GM04503 (cell line): ENCODE data around the gene PLSCR1.

Source experiments
- DNase-seq: peaks from one replicate; pipeline ENCODE4 v3.0.0-alpha.2; 2012; ENCODE audit warnings: low read depth

The PLSCR1 gene

GRCh38 chr3:146472611-146473010, 71.8 kb downstream of the PLSCR1 start:
- no peak for DNase-seq

- no peak for DNase-seq
These were observed 73.4 kb downstream of the PLSCR1 start for GRCh38 chr3:146471012-146471411.

- no peak for DNase-seq
These were observed 73.9 kb downstream of the PLSCR1 start for GRCh38 chr3:146470425-146470990.

- no peak for DNase-seq
These were observed 75.0 kb downstream of the PLSCR1 start, which contains the start of gene PLSCR2 for GRCh38 chr3:146469150-146470017. Gene PLSCR2, minus strand, starts transcription at chr3:146469561. Its CDS starts 9,657 bp downstream, at chr3:146459904.

GRCh38 chr3:146468671-146469149, 75.7 kb downstream of the PLSCR1 start:
- no peak for DNase-seq

GRCh38 chr3:146468234-146468633, 76.2 kb downstream of the PLSCR1 start:
- no peak for DNase-seq

GRCh38 chr3:146466604-146467003, 77.8 kb downstream of the PLSCR1 start:
- DNase-seq, result no peak

GRCh38 chr3:146465693-146466465, 78.5 kb downstream of the PLSCR1 start:
- DNase-seq, result no peak
